Testis (tissue), 2 donors: ENCODE measurements around the gene HSD11B1L.

ENCODE experiments used
- POLR2A ChIP-seq: fragments of 450-650 bp; IDR thresholded peaks from one replicate; pipeline ENCODE4 v1.6.1; 2017; ENCODE audit warnings: antibody characterized with exemption, mild to moderate bottlenecking, moderate library complexity
- TF ChIP-seq, protein P1 (sequence below), 3 experiments: fragments of 450-650 bp in 2 of 3; fragments of 200-600 bp in 1 of 3; sonication (generic) in 1 of 3; IDR thresholded peaks; one replicate each; pipeline ENCODE4 v1.5.1; 2016 to 2019; ENCODE audit warnings: antibody characterized with exemption in 3 of 3, mild to moderate bottlenecking in 2 of 3, moderate library complexity in 1 of 3

DNA sequence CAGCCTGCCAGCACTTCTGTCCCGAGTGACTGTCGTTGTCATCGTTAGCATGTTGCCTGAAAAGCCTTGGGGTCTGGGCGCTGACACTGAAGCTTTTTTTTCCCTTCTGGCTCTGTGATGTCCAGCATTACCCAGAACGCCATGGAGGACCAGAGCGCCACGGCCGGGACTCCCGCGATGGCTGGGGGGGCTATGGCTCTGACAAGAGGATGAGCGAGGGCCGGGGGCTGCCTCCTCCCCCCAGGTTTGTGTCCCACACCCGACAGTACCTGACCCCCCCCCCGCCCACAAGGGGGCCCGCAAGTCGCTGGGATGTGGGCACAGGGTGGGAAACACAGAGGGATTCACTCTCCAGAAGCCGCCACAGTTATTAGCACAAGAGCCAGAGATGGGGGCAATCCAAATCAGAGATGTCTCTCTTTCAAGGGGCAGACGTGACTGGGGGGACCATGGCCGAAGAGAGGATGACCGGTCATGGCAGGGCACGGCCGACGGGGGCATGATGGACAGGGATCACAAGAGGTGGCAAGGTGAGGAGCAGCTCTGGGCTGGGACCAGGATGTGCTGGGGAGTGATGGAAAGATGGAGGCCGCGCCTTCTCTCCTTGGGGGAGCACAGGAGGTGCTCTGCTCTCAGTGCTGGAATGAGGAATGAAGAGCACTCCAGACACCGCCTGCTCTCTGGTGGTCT lies 13.8 kb upstream of the HSD11B1L start:
- TF ChIP-seq, protein P1, sequence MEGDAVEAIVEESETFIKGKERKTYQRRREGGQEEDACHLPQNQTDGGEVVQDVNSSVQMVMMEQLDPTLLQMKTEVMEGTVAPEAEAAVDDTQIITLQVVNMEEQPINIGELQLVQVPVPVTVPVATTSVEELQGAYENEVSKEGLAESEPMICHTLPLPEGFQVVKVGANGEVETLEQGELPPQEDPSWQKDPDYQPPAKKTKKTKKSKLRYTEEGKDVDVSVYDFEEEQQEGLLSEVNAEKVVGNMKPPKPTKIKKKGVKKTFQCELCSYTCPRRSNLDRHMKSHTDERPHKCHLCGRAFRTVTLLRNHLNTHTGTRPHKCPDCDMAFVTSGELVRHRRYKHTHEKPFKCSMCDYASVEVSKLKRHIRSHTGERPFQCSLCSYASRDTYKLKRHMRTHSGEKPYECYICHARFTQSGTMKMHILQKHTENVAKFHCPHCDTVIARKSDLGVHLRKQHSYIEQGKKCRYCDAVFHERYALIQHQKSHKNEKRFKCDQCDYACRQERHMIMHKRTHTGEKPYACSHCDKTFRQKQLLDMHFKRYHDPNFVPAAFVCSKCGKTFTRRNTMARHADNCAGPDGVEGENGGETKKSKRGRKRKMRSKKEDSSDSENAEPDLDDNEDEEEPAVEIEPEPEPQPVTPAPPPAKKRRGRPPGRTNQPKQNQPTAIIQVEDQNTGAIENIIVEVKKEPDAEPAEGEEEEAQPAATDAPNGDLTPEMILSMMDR (IDR thresholded peaks at IDR 0.05) = no peak
- no peak for TF ChIP-seq POLR2A
